HEK293T (cell line): Measurements from ENCODE around the gene UNKL.

Experiments
- CTCF ChIA-PET: fragments of 350-600 bp; formaldehyde crosslinking; extraction: SDS; loops from one replicate; lab custom pipeline; 2021; ENCODE audit warnings: antibody characterized with exemption, inconsistent platforms; lab: Yijun Ruan, JAX
- POLR2A ChIA-PET: fragments of 350-600 bp; formaldehyde crosslinking; extraction: SDS; loops from one replicate; lab custom pipeline; 2020; ENCODE audit warnings: antibody characterized with exemption, inconsistent platforms; lab: Yijun Ruan, JAX
- DNase-seq: peaks from one replicate; pipeline ENCODE4 v3.0.0; 2012; ENCODE audit warnings: mixed read lengths; ENCODE audit errors: extremely low spot score
- ARNT ChIP-seq: fragments of 450-650 bp; IDR thresholded peaks from 2 replicates; pipeline ENCODE4 v1.6.1; 2017; ENCODE audit warnings: mild to moderate bottlenecking
- BHLHE40 ChIP-seq: fragments of 450-650 bp; IDR thresholded peaks from 2 replicates; pipeline ENCODE4 v1.6.1; 2016; ENCODE audit warnings: mild to moderate bottlenecking, moderate library complexity, borderline replicate concordance
- CTBP1 ChIP-seq: fragments of 450-650 bp; IDR thresholded peaks from 2 replicates; pipeline ENCODE4 v1.6.1; 2016; ENCODE audit warnings: borderline replicate concordance
- ELF4 ChIP-seq: fragments of 450-650 bp; IDR thresholded peaks from 2 replicates; pipeline ENCODE4 v1.6.1; 2017; ENCODE audit warnings: antibody characterized with exemption
- FOXA1 ChIP-seq: fragments of 450-650 bp; IDR thresholded peaks from 2 replicates; pipeline ENCODE4 v1.6.1; 2016; ENCODE audit warnings: mild to moderate bottlenecking
- FOXK2 ChIP-seq: fragments of 450-650 bp; IDR thresholded peaks from 2 replicates; pipeline ENCODE4 v1.6.1; 2016; ENCODE audit warnings: mild to moderate bottlenecking
- FOXM1 ChIP-seq: fragments of 450-650 bp; IDR thresholded peaks from 2 replicates; pipeline ENCODE4 v1.6.1; 2017; ENCODE audit warnings: mild to moderate bottlenecking, borderline replicate concordance
- HDGF ChIP-seq: fragments of 450-650 bp; IDR thresholded peaks from 2 replicates; pipeline ENCODE4 v1.6.1; 2017; ENCODE audit warnings: antibody characterized with exemption, borderline replicate concordance
- L3MBTL2 ChIP-seq: fragments of 450-650 bp; conservative IDR thresholded peaks from 2 replicates; pipeline ENCODE4 v1.6.1; 2016; ENCODE audit warnings: mild to moderate bottlenecking
- LEF1 ChIP-seq: fragments of 450-650 bp; IDR thresholded peaks from 2 replicates; pipeline ENCODE4 v1.6.1; 2017; ENCODE audit warnings: mild to moderate bottlenecking, borderline replicate concordance
- NFRKB ChIP-seq: fragments of 450-650 bp; IDR thresholded peaks from 2 replicates; pipeline ENCODE4 v1.6.1; 2016; ENCODE audit warnings: mild to moderate bottlenecking, moderate library complexity
- PKNOX1 ChIP-seq: fragments of 450-650 bp; IDR thresholded peaks from 2 replicates; pipeline ENCODE4 v1.6.1; 2016
- SP1 ChIP-seq: fragments of 450-650 bp; IDR thresholded peaks from 2 replicates; pipeline ENCODE4 v1.6.1; 2017
- SUZ12 ChIP-seq: fragments of 450-650 bp; IDR thresholded peaks from 2 replicates; pipeline ENCODE4 v1.6.1; 2016; ENCODE audit warnings: mild to moderate bottlenecking
- TARDBP ChIP-seq: fragments of 450-650 bp; IDR thresholded peaks from 2 replicates; pipeline ENCODE4 v1.6.1; 2016
- ZNF384 ChIP-seq: fragments of 450-650 bp; IDR thresholded peaks from 2 replicates; pipeline ENCODE4 v1.6.1; 2016

The UNKL gene

GRCh38 chr16:1424028-1424427, 9.5 kb upstream of the UNKL start:
- TF ChIP-seq L3MBTL2, result no peak
- TF ChIP-seq ZNF384, result no peak
- peak; percentile 43 for TF ChIP-seq PKNOX1
- no peak for TF ChIP-seq FOXM1
- TF ChIP-seq BHLHE40, result no peak
- ChIA-PET CTCF (interaction anchor here (0.6 kb wide), 1 partner anchor 18 kb away, joined by 8 read pairs; no protein-coding TSS in a partner anchor), POLR2A (no interaction called here)
- DNase-seq, result no peak

DNA sequence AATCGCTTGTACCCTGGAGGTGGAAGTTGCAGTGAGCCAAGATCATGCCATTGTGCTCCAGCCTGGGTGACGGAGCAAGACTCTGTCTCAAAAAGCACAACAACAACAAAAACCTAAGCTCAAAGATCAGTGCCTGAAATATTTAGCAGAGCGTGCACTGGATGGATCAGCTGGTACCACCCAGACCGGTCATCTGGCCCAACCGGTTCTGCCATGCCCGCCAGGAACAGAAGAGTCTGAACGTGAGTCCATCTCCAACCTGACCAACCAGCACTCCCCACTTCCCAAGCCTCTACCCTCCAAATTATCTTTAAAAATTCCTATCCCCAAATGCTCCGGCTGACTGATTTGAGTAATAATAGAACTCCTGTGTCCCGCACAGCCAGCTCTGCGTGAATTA, 7.6 kb upstream of the UNKL start:
- DNase-seq, result no peak
- TF ChIP-seq FOXA1 (no peak), L3MBTL2 (no peak), ZNF384 (no peak), NFRKB (no peak), SP1 (no peak), ARNT (no peak), TARDBP (no peak), HDGF (no peak), BHLHE40 (no peak), FOXK2 (no peak), CTBP1 (no peak), SUZ12 (no peak)
- POLR2A ChIA-PET, result no interaction called here
- CTCF ChIA-PET, result no interaction called here

- CTCF ChIA-PET, result no interaction called here
- POLR2A ChIA-PET, result interaction anchor here (0.7 to 1.8 kb wide), 18 partner anchors 10 to 151 kb away, joined by 3 to 18 read pairs (median 4); partner anchors contain the start of genes BAIAP3, PERCC1, TELO2 and UBE2I
- no peak for DNase-seq
- TF ChIP-seq L3MBTL2, result no peak
- TF ChIP-seq FOXA1, result no peak
- no peak for TF ChIP-seq ZNF384
- no peak for TF ChIP-seq SP1
- TF ChIP-seq FOXK2, result no peak
- no peak for TF ChIP-seq BHLHE40
- no peak for TF ChIP-seq PKNOX1
- TF ChIP-seq LEF1, result no peak
- TF ChIP-seq CTBP1, result no peak
- TF ChIP-seq ARNT, result no peak
- no peak for TF ChIP-seq FOXM1
- TF ChIP-seq ELF4, result no peak
These were observed 5.6 kb upstream of the UNKL start for GRCh38 chr16:1420111-1420539.

DNA sequence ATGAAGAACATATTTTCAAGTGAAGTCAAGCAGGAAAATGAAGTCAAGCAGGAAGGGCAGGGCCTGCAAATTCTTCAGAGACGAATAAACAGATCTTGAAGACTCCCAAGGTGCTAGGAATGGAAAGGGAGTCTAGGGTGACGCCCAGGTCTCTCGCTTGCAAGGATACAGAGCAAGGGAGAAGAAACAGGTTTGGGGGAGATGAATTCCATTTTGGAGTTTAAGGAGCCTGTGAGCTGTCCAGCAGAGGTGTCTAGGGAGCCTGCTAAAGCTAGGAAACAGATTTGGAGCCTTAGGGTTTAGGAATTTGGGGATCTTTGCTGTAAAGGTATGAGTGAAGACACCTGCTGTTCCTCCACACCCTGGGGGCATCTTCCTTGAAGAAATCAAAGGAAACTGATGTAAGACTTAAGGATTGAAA, 2.0 kb upstream of the UNKL start:
- ChIA-PET POLR2A (no interaction called here), CTCF (no interaction called here)
- no peak for DNase-seq
- TF ChIP-seq FOXM1 (no peak), FOXA1 (no peak)

- DNase-seq, result peak; percentile 60
- CTCF ChIA-PET, result no interaction called here
- TF ChIP-seq FOXM1, result no peak
- TF ChIP-seq SP1, result no peak
- TF ChIP-seq TARDBP, result no peak
- no peak for TF ChIP-seq SUZ12
- no peak for TF ChIP-seq CTBP1
- no peak for TF ChIP-seq ARNT
- TF ChIP-seq LEF1, result no peak
- no peak for TF ChIP-seq ZNF384
- TF ChIP-seq FOXA1, result no peak
- no peak for TF ChIP-seq NFRKB
- no peak for TF ChIP-seq ELF4
- TF ChIP-seq L3MBTL2, result no peak
- TF ChIP-seq BHLHE40, result no peak
- no peak for TF ChIP-seq FOXK2
- TF ChIP-seq HDGF, result no peak
- no peak for TF ChIP-seq PKNOX1
- POLR2A ChIA-PET, result no interaction called here
These were observed 596 bp downstream of the UNKL start for GRCh38 chr16:1413684-1414531.

DNA sequence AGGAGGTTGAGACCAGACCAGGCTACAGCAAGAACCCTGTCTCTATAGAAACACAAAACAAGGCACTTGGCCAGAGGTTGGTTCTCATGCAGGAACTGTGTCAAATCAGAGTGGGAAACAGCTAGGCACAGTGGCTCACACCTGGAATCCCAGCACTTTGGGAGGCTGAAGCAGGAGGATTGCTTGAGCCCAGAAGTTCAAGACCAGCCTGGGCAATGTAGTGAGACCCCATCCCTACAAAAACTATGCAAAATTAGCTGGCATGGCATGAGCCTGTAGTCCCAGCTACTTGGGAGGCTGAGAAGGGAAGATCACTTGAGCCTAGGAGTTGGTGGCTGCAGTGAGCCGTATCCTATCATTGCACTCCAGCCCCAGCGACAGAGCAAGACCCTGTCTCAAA, 1.7 kb downstream of the UNKL start:
- ChIA-PET CTCF (no interaction called here), POLR2A (no interaction called here)
- TF ChIP-seq NFRKB (no peak), ARNT (no peak), SP1 (no peak), HDGF (no peak), BHLHE40 (no peak), PKNOX1 (no peak), LEF1 (no peak), ZNF384 (no peak), CTBP1 (no peak), SUZ12 (no peak), TARDBP (no peak), ELF4 (no peak), L3MBTL2 (no peak), FOXA1 (no peak), FOXM1 (no peak), FOXK2 (no peak)
- DNase-seq, result no peak
